ENCODE measurements around the gene WDR70. TPM values are rescaled to one million over a fixed set of nuclear protein-coding genes. Genes with fewer than 3 reads are reported as not detected.
"Not testable (repeated sequence)": the region's sequence is repeated elsewhere in the genome, so short reads cannot be mapped to it uniquely, and the experiment has no call there.

Gene WDR70
- total RNA-seq, 1 donor from 2014 or later = 19.0 TPM

GRCh38 chr5:37511646-37512045 is 132.5 kb downstream of the WDR70 start:
- no peak for TF ChIP-seq CTCF (conservative IDR thresholded peaks at IDR 0.05; ENCODE audit: low read depth, low read length)
- H3K4me3 ChIP-seq (ENCODE audit: low read depth, low read length) = no peak overlapping the region
- DNase-seq (ENCODE audit: low read depth) = no peak

GRCh38 chr5:37514946-37515345 is 135.8 kb downstream of the WDR70 start:
- TF ChIP-seq CTCF (conservative IDR thresholded peaks at IDR 0.05; ENCODE audit: low read depth, low read length) = no peak
- DNase-seq (ENCODE audit: low read depth) = no peak
- no peak overlapping the region for H3K4me3 ChIP-seq (ENCODE audit: low read depth, low read length)

GRCh38 chr5:37517686-37518085 is 138.6 kb downstream of the WDR70 start:
- DNase-seq (ENCODE audit: low read depth) = no peak
- H3K4me3 ChIP-seq (ENCODE audit: low read depth, low read length) = no peak overlapping the region
- no peak for TF ChIP-seq CTCF (conservative IDR thresholded peaks at IDR 0.05; ENCODE audit: low read depth, low read length)

- not testable (repeated sequence) for DNase-seq (ENCODE audit: low read depth); H3K4me3 ChIP-seq (ENCODE audit: low read depth, low read length)
Observed at GRCh38 chr5:37518356-37518755, 139.2 kb downstream of the WDR70 start.

DNA sequence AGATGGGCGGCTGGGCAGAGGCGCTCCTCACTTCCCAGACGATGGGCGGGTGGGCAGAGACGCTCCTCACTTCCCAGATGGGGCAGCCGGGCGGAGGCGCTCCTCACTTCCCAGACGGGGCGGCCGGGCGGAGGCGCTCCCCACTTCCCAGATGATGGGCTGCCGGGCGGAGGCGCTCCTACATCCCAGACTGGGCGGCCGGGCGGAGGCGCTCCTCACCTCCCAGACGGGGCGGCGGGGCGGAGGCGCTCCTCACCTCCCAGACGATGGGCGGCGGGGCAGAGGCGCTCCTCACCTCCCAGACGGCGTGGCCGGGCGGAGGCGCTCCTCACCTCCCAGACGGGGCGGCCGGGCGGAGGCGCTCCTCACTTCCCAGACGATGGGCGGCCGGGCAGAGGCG is 140.2 kb downstream of the WDR70 start:
- no peak for DNase-seq (ENCODE audit: low read depth)
- no peak for TF ChIP-seq CTCF (conservative IDR thresholded peaks at IDR 0.05; ENCODE audit: low read depth, low read length)
- H3K4me3 ChIP-seq (ENCODE audit: low read depth, low read length) = no peak overlapping the region

DNA sequence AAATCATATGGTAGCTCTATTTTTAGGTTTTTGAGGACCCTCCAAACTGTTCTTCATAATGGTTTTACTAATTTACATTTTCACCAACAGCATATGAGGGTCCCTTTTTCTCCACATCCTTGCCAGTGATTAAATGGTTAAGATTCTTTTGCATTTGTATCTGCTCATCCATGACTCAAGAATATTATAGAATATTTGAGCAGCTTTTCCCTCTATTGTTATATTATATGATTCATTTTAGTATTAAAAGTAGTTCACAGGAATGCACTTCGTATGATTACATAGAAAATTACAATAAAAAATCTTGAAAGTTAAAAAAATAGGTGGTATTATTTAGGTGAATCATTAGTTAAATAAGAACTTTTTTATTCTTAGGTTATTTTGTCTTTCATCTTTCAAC is 140.7 kb downstream of the WDR70 start:
- H3K4me3 ChIP-seq (ENCODE audit: low read depth, low read length) = no peak overlapping the region
- no peak for TF ChIP-seq CTCF (conservative IDR thresholded peaks at IDR 0.05; ENCODE audit: low read depth, low read length)
- no peak for DNase-seq (ENCODE audit: low read depth)

- H3K4me3 ChIP-seq (ENCODE audit: low read depth, low read length) = no peak overlapping the region
- TF ChIP-seq CTCF (conservative IDR thresholded peaks at IDR 0.05; ENCODE audit: low read depth, low read length) = no peak
- no peak for DNase-seq (ENCODE audit: low read depth)
Observed at GRCh38 chr5:37520811-37521210, 141.7 kb downstream of the WDR70 start.
